ENCODE measurements around the gene IL9.

The IL9 gene

DNA sequence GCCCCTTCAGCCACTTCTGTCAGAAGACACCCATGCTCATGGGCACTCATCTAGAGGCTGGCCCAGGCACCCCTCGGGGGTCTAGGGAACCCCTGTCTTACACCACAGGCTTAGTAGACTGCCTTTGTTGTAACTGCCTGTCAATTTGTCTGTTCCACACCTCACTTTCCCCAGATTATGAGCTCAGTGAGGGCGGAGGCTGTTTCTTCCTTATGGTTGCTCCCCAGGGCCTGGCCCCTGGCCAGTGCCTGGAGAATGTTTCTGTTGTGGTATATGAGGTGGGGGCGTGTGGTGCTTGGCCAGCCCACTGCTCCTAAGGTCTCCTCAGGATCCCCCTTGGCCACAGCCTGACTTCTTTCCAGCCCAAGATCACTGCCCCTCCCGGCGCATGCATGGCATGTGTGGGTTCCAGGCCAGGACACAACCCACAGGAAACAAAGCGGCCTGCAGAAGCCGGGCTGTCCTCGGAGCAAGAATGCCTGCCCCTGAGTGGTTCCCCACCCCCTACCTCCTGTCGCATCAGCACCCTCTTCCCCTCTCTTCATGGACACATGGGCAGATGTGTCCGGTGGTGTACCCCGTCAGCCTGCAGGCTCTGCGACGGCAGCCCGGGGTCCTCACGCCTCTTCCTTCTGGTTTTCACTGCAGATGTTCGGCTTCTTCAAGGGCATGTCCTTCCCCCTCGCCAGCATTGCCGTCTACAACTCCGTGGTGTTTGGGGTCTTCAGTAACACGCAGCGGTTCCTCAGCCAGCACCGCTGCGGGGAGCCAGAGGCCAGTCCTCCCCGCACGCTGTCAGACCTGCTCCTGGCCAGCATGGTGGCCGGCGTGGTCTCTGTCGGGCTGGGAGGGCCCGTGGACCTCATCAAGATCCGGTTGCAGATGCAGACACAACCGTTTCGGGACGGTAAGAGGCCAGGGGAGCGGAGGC is 43.5 kb downstream of the IL9 start:
- no peak overlapping the region for H3K27ac ChIP-seq (ENCODE audit: low read depth, low read length, severe bottlenecking)
- no peaks in the 10 kb centered on the region for H3K4me1 ChIP-seq (ENCODE audit: control insufficient read depth, insufficient read depth, low read length, poor library complexity, severe bottlenecking)
- no peaks in the 10 kb centered on the region for H3K9me3 ChIP-seq (ENCODE audit: control insufficient read depth, low read length)
- H3K4me3 ChIP-seq (ENCODE audit: extremely low read depth, insufficient read depth, low read length, poor library complexity, severe bottlenecking), result no peak overlapping the region
- H3K36me3 ChIP-seq (ENCODE audit: control insufficient read depth, insufficient read depth, low read length), result no peaks in the 10 kb centered on the region
- 93 to 95% methylated on average over 31 of the region's 34 CpGs for WGBS, 2 experiments (ENCODE audit: insufficient coverage in 2 of 2)

DNA sequence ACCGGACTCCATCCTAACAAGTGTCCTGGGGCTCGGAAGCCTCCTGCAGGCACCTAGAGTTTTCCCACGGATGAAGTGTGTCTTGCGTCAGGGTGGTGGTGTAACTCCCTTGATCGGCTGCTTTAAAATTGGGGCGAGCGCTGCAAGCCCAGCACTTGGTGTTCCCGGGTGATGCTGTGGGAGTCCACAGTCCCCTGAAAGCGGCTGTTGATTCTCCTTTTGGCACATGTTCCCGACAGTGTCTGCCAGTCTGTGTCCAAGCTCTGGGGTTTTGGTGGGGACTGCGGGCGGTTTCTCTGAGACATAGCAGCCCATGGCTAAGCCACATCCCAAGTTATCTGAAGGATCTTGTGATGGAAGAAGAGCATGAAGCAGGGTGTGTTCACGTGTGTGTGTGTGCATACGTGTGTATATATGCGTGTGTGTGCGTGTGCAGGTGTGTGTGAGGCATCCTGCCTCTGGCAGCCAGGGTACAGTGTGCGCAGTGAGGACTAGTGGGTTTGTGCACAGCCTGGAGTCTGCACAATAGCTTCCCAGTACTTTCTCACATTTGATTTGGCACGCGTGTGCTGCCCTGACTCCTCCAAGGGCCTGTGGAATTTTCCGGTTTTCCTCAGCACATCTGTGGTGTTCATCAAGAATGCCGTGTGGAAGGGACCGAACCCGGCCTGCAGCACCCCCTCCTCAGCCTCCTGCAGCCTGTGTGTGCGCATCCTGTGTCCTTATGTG is 44.3 kb downstream of the IL9 start:
- no peak overlapping the region for H3K4me3 ChIP-seq (ENCODE audit: extremely low read depth, insufficient read depth, low read length, poor library complexity, severe bottlenecking)
- H3K4me1 ChIP-seq (ENCODE audit: control insufficient read depth, insufficient read depth, low read length, poor library complexity, severe bottlenecking), result no peaks in the 10 kb centered on the region
- H3K36me3 ChIP-seq (ENCODE audit: control insufficient read depth, insufficient read depth, low read length), result no peaks in the 10 kb centered on the region
- WGBS, 2 experiments (ENCODE audit: insufficient coverage in 2 of 2), result 93 to 98% methylated on average over 19 to 24 of the region's 24 CpGs
- H3K9me3 ChIP-seq (ENCODE audit: control insufficient read depth, low read length), result no peaks in the 10 kb centered on the region
- H3K27ac ChIP-seq (ENCODE audit: low read depth, low read length, severe bottlenecking), result no peak overlapping the region

DNA sequence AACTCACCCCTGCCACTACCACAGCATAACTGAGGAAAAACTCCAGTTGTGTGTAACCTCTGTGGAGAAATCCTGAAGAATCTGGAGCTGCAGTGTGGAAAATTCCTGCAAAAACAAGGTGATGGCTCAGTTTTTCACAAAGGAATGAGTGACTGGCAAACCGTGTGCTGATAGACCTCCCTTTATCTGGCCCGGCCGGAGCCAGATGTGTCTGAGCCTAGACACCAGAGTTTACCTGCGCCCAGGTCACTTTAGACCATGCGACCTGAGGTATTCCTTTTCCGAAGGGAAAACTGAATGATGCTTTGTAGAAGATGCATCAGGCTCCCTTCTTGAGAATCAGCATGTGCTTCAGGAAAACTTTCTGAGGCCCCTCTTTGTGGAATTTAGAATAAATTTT is 45.0 kb downstream of the IL9 start:
- Histone ChIP-seq H3K4me3 (ENCODE audit: extremely low read depth, insufficient read depth, low read length, poor library complexity, severe bottlenecking) (no peak overlapping the region), H3K4me1 (ENCODE audit: control insufficient read depth, insufficient read depth, low read length, poor library complexity, severe bottlenecking) (no peaks in the 10 kb centered on the region), H3K27ac (ENCODE audit: low read depth, low read length, severe bottlenecking) (no peak overlapping the region), H3K9me3 (ENCODE audit: control insufficient read depth, low read length) (no peaks in the 10 kb centered on the region), H3K36me3 (ENCODE audit: control insufficient read depth, insufficient read depth, low read length) (no peaks in the 10 kb centered on the region)
- 90 to 91% methylated on average over 6 of the region's 6 CpGs for WGBS, 2 experiments (ENCODE audit: insufficient coverage in 2 of 2)

DNA sequence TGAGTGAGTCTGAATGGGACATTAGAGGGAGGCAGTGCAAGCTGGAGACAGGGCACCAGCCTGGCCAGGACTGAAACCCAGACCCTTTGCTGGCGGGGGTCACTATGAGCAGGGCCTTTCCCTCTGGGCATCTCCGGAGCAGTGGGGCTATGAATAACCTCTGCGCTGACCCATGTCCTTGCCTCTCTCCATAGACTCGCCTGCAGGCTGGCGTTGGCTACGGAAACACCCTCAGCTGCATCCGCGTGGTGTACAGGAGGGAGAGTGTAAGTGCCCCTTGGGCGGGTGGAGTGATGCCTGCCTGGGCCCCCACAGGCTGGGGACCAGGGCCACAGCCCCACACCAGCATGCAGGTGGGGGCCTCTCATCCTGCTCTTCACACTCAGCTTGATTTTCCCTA is 45.4 kb downstream of the IL9 start:
- Histone ChIP-seq H3K4me1 (ENCODE audit: control insufficient read depth, insufficient read depth, low read length, poor library complexity, severe bottlenecking) (no peaks in the 10 kb centered on the region), H3K9me3 (ENCODE audit: control insufficient read depth, low read length) (no peaks in the 10 kb centered on the region), H3K4me3 (ENCODE audit: extremely low read depth, insufficient read depth, low read length, poor library complexity, severe bottlenecking) (no peak overlapping the region), H3K27ac (ENCODE audit: low read depth, low read length, severe bottlenecking) (no peak overlapping the region), H3K36me3 (ENCODE audit: control insufficient read depth, insufficient read depth, low read length) (no peaks in the 10 kb centered on the region)
- WGBS, 2 experiments (ENCODE audit: insufficient coverage in 2 of 2), result 88 to 97% methylated on average over 3 to 6 of the region's 9 CpGs

DNA sequence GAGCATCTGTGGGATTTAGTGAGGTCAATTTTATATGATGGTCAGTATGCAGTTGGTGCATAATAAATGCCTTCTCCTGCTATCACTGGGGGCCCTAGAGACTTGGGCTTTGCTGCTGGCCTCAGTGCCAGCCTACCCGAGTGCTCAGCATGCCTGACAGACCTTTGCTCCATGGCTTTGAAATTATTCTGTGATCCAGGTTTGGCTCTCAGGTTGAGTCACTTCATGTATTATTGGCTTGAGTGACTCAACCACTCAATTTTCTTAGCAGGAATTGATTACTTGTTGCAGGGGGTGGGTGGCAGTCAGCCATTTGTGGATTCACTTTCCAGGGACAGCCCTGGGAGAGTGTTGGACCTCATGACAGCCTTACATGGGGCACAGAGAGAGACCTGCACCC is 47.7 kb downstream of the IL9 start:
- 71% methylated on average over 1 of the region's 1 CpG; no CpG with 5 or more reads in 1 of the 2 experiments for WGBS, 2 experiments (ENCODE audit: insufficient coverage in 2 of 2)
- no peaks in the 10 kb centered on the region for H3K9me3 ChIP-seq (ENCODE audit: control insufficient read depth, low read length)
- no peaks in the 10 kb centered on the region for H3K4me1 ChIP-seq (ENCODE audit: control insufficient read depth, insufficient read depth, low read length, poor library complexity, severe bottlenecking)
- no peaks in the 10 kb centered on the region for H3K36me3 ChIP-seq (ENCODE audit: control insufficient read depth, insufficient read depth, low read length)
- H3K27ac ChIP-seq (ENCODE audit: low read depth, low read length, severe bottlenecking), result no peak overlapping the region
- H3K4me3 ChIP-seq (ENCODE audit: extremely low read depth, insufficient read depth, low read length, poor library complexity, severe bottlenecking), result no peak overlapping the region

DNA sequence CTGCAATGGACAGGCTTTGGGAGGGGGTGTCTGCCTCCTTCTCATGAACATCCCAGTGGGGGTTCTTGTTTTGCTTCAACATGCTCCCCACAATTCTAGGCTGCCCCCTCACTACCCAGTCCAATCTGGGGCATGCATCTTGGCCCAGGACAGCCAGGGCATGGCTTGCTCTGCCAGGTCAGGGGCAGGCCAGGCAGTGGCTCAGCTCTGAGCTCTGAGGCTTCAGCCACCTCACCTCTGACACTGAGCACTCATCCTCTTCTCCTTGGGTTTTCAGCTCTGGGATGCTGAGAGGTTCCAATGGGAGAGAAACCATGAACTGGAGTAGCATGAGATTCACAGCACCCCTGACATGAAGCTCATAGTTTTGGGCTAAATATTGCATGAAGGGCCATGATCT is 49.3 kb downstream of the IL9 start:
- H3K9me3 ChIP-seq (ENCODE audit: control insufficient read depth, low read length), result no peaks in the 10 kb centered on the region
- H3K4me1 ChIP-seq (ENCODE audit: control insufficient read depth, insufficient read depth, low read length, poor library complexity, severe bottlenecking), result no peaks in the 10 kb centered on the region
- H3K4me3 ChIP-seq (ENCODE audit: extremely low read depth, insufficient read depth, low read length, poor library complexity, severe bottlenecking), result no peak overlapping the region
- H3K27ac ChIP-seq (ENCODE audit: low read depth, low read length, severe bottlenecking), result no peak overlapping the region
- no peaks in the 10 kb centered on the region for H3K36me3 ChIP-seq (ENCODE audit: control insufficient read depth, insufficient read depth, low read length)

DNA sequence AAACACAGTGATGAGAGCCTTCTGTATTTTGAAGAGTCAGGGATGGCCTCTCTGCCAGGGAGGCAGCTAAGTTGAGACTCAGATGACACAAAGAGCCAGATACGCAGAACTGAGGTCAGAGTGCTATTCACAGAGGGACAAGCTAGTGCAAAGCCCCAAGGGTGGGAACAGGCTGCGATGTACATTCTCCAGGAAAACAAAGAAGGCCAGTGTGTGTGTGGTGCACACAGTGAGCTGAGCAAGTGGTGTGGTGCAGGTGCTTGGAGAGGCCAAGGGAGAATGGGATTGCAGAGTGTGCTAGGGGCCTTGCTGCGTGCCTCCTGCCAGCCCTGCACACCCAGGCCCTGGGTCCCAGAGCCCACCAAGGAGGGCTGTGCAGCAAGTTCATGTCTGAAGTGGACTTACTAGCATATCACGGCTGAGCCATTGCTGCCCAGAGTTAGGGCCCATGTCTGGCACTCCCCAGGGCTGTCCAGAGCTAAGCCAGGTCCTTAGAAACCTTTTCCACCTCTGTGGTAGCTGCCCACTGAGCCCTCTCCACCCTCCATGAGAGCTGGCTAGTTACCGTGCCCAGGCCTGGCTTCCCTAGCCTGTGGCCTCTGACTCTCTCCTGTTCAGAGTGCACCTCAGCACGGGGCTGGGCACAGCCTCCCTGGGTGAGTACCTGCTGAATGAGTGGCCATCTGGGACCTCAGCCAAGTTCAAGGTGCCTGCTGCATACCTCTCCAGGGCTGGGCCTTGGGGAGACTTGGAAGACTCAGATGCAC is 51.9 kb downstream of the IL9 start:
- no peaks in the 10 kb centered on the region for H3K36me3 ChIP-seq (ENCODE audit: control insufficient read depth, insufficient read depth, low read length)
- H3K4me3 ChIP-seq (ENCODE audit: extremely low read depth, insufficient read depth, low read length, poor library complexity, severe bottlenecking), result no peak overlapping the region
- H3K9me3 ChIP-seq (ENCODE audit: control insufficient read depth, low read length), result peaks cover 1% of the 10 kb centered on the region
- WGBS, 2 experiments (ENCODE audit: insufficient coverage in 2 of 2), result 83 to 89% methylated on average over 6 of the region's 6 CpGs
- no peak overlapping the region for H3K27ac ChIP-seq (ENCODE audit: low read depth, low read length, severe bottlenecking)
- no peaks in the 10 kb centered on the region for H3K4me1 ChIP-seq (ENCODE audit: control insufficient read depth, insufficient read depth, low read length, poor library complexity, severe bottlenecking)

DNA sequence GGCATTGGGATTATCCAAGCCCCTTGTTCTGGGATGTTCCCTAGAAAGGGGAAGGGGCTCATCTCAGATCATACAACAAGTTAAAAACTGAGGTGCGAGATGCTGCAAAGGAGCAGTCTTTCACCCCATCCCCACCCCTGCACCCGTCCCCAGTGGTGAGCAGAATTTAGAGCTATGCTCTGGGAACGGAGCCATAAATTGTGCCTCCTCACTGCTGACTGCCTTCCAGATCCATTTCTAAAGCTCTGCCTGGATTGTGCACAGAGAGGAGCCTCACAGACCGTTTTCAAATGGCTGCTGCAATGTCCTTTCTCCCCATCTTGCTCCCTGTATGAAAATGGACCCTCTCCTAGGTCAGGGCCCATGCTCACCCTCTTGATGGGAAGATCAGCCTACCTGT is 52.9 kb downstream of the IL9 start:
- no peak overlapping the region for H3K27ac ChIP-seq (ENCODE audit: low read depth, low read length, severe bottlenecking)
- H3K4me3 ChIP-seq (ENCODE audit: extremely low read depth, insufficient read depth, low read length, poor library complexity, severe bottlenecking), result no peak overlapping the region
- H3K36me3 ChIP-seq (ENCODE audit: control insufficient read depth, insufficient read depth, low read length), result no peaks in the 10 kb centered on the region
- WGBS, 2 experiments (ENCODE audit: insufficient coverage in 2 of 2), result 90 to 94% methylated on average over 2 of the region's 4 CpGs
- no peaks in the 10 kb centered on the region for H3K4me1 ChIP-seq (ENCODE audit: control insufficient read depth, insufficient read depth, low read length, poor library complexity, severe bottlenecking)
- peaks cover 8% of the 10 kb centered on the region for H3K9me3 ChIP-seq (ENCODE audit: control insufficient read depth, low read length)
